ENCODE data around the gene SLU7.

Gene SLU7

DNA sequence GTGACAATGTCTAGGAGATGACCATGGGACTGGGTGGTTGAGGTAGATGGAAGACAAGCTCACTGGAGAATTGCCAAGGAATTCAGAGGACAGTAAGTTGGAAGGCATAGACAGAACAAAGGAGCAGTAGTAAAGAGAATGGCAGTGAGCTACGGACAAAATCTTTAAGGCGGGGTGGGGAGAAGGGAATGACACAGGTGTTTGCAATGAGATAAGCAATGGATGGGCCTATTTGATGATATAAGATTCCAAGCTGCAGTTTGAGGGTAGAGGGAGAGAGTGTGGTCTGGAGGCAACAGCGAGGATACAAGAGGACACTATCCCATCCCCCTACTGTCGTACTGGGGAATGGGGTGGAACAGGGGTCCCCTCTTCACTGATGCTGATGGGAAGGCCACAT is 17.1 kb upstream of the SLU7 start:
- in situ Hi-C loops (cut with HindIII; ENCODE audit: low sequenced_read_pairs): no loop called here
- no peak for DNase-seq (ENCODE audit: low read depth, low spot score)
- TF ChIP-seq, protein P1, sequence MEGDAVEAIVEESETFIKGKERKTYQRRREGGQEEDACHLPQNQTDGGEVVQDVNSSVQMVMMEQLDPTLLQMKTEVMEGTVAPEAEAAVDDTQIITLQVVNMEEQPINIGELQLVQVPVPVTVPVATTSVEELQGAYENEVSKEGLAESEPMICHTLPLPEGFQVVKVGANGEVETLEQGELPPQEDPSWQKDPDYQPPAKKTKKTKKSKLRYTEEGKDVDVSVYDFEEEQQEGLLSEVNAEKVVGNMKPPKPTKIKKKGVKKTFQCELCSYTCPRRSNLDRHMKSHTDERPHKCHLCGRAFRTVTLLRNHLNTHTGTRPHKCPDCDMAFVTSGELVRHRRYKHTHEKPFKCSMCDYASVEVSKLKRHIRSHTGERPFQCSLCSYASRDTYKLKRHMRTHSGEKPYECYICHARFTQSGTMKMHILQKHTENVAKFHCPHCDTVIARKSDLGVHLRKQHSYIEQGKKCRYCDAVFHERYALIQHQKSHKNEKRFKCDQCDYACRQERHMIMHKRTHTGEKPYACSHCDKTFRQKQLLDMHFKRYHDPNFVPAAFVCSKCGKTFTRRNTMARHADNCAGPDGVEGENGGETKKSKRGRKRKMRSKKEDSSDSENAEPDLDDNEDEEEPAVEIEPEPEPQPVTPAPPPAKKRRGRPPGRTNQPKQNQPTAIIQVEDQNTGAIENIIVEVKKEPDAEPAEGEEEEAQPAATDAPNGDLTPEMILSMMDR (IDR thresholded peaks at IDR 0.05; ENCODE audit: low read depth, low read length): no peak
- H3K4me3 ChIP-seq (ENCODE audit: low read depth, low read length): no peak overlapping the region

DNA sequence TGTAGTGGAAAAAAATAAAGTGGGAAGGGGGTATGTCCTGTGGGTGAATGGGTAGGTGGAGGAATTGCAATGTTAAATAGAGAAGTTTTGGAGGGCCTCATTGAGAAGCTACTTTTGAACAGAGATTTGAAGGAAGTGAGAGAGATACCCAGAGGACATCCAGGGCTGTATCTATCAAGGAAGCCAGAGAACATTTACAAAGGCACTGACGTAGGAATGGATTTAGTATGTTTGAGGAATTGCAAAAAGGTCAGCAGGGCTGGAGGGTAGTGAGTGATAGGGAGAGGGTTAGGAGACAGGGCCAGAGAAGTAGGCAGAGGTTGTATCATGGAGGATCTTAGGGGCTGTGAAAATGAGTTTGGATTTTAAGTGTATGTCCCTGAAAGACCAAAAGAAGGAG is 16.7 kb upstream of the SLU7 start:
- H3K4me3 ChIP-seq (ENCODE audit: low read depth, low read length): no peak overlapping the region
- TF ChIP-seq, protein P1 (IDR thresholded peaks at IDR 0.05; ENCODE audit: low read depth, low read length): no peak
- in situ Hi-C loops (cut with HindIII; ENCODE audit: low sequenced_read_pairs): no loop called here
- no peak for DNase-seq (ENCODE audit: low read depth, low spot score)

DNA sequence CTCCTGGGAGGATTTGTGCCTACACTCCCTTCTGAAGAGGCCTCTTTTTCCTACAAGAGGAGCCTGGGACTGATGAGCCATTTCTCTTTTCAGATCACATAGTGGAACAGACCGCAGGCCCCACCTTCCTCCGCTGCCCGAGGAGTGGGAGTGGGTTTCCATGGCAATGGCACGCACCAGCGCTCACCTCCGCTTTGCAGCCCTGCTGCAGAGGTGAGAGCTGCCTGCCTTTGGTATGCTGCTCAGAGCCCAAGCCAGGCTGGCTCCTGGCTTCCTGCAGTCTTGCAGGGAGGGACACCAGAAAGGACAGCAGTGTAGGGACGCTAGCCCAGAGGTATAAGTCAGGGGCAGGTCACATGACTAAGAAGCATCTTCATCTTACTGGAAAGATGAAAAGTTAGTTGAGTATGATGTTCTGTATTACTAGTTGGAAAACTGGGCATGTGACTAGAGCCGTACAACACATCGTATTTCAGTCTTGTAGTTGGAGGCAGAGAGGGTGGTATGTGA is 15.2 kb upstream of the SLU7 start:
- in situ Hi-C loops (cut with HindIII; ENCODE audit: low sequenced_read_pairs): no loop called here
- TF ChIP-seq, protein P1 (IDR thresholded peaks at IDR 0.05; ENCODE audit: low read depth, low read length): no peak
- no peak for DNase-seq (ENCODE audit: low read depth, low spot score)
- H3K4me3 ChIP-seq (ENCODE audit: low read depth, low read length): no peak overlapping the region

DNA sequence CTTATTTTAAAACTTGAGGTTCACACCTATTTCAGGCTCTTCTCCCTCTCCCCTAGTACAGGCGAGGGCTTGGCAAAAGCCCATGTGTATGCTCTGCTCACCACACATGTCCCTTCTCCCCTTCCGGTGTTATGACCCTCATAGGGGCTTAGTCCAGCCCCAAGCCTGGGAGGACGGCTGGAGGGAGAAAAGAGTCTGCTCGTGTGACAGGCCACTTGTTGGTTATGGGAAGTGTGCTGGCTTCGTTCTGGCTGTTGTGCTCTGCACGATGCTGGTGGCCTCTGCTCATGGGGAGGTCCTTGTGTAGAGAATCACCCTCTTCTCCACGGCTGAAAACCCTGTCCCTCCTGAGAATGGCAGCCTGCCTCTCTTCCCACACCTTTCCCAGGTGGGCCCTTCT is 13.9 kb upstream of the SLU7 start:
- DNase-seq (ENCODE audit: low read depth, low spot score): no peak
- TF ChIP-seq, protein P1 (IDR thresholded peaks at IDR 0.05; ENCODE audit: low read depth, low read length): no peak
- H3K4me3 ChIP-seq (ENCODE audit: low read depth, low read length): no peak overlapping the region
- in situ Hi-C loops (cut with HindIII; ENCODE audit: low sequenced_read_pairs): no loop called here

DNA sequence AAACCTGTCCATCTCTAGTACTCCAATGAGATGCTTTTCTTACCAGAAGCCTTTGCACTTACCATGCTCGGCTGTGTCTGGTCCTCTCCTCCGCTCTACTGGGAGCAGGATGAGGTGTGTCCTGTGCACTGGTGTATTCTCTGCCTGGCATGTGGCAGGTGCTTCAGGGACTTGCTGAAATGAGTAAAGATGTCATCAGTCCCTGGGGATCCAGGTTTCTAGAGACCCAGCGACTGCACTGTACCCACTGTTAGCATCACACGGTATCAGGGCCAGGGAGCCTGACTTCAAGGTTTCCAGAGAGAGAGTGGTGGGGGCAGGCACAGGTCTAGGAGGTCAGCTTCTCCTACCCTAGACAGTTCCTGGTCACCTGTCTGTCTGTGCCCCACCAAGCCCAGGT is 13.3 kb upstream of the SLU7 start:
- H3K4me3 ChIP-seq (ENCODE audit: low read depth, low read length): no peak overlapping the region
- in situ Hi-C loops (cut with HindIII; ENCODE audit: low sequenced_read_pairs): no loop called here
- no peak for DNase-seq (ENCODE audit: low read depth, low spot score)
- TF ChIP-seq, protein P1 (IDR thresholded peaks at IDR 0.05; ENCODE audit: low read depth, low read length): no peak

DNA sequence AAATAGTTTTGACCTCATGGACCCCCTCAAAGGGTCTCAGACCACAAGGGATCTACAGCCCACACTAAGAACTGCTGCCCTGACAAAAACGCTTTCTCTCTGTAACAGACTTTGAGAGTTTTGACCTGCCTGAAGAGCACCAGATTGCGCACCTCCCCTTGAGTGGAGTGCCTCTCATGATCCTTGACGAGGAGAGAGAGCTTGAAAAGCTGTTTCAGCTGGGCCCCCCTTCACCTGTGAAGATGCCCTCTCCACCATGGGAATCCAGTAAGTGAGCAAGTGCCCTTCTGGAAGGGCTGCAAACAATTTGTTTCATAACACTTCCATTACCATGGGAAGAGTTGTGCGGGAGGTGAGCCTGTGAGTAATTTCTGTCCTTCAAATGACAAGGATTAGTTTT is 8.7 kb upstream of the SLU7 start:
- TF ChIP-seq, protein P1 (IDR thresholded peaks at IDR 0.05; ENCODE audit: low read depth, low read length): no peak
- DNase-seq (ENCODE audit: low read depth, low spot score): no peak
- H3K4me3 ChIP-seq (ENCODE audit: low read depth, low read length): no peak overlapping the region
- in situ Hi-C loops (cut with HindIII; ENCODE audit: low sequenced_read_pairs): no loop called here

DNA sequence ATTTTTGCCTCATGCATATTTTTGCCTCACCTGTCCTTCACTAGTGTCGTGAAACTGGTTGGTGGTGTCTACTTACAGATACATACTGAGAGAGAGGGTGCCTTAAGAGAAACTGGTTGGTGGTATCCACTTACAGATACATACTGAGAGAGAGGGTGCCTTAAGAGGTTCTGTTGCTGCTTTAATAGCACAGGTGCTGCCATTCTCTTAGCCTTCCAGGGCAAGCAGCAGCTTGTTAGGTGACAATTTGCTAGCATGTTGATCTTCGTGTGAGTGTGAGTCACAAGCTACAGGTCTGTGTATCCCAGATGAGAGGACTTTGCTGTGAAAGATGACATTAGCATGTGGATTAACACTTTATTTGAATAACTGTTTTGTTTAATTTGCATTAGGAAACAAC is 4.2 kb upstream of the SLU7 start:
- no peak for DNase-seq (ENCODE audit: low read depth, low spot score)
- peak overlapping the region; percentile 68 for H3K4me3 ChIP-seq (ENCODE audit: low read depth, low read length)
- in situ Hi-C loops (cut with HindIII; ENCODE audit: low sequenced_read_pairs): no loop called here
- TF ChIP-seq, protein P1 (IDR thresholded peaks at IDR 0.05; ENCODE audit: low read depth, low read length): no peak

Measured in astrocyte of the spinal cord (primary cell).